Panc1 (cell line): ENCODE data around the gene WDFY3.

Experiments
- POLR2AphosphoS5 ChIP-seq: IDR thresholded peaks from 2 replicates; pipeline ENCODE4 v1.6.1; 2012; ENCODE audit warnings: mild to moderate bottlenecking, low read depth, low read length, moderate library complexity
- SIN3A ChIP-seq: IDR thresholded peaks from 2 replicates; pipeline ENCODE4 v1.6.1; 2012; ENCODE audit warnings: low read depth, mild to moderate bottlenecking, low read length, moderate library complexity, borderline replicate concordance; ENCODE audit not compliant: insufficient read depth
- TCF7L2 ChIP-seq: IDR thresholded peaks from 2 replicates; pipeline ENCODE4 v1.6.1; 2011; ENCODE audit warnings: mild to moderate bottlenecking, low read depth, low read length, inconsistent platforms
- TF ChIP-seq, protein P1 (sequence below): fragments of 450-650 bp; IDR thresholded peaks from 2 replicates; pipeline ENCODE4 v1.5.1; 2017; ENCODE audit warnings: mild to moderate bottlenecking
- TF ChIP-seq, protein P2 (sequence below), 2 experiments: IDR thresholded peaks; 2 replicates each; pipeline ENCODE4 v1.6.1; 2011 to 2012; ENCODE audit warnings: low read depth in 2 of 2, control low read depth in 1 of 2, low read length in 1 of 2, mild to moderate bottlenecking in 1 of 2, moderate library complexity in 1 of 2; ENCODE audit not compliant: insufficient read depth in 1 of 2

- TF ChIP-seq, protein P1, sequence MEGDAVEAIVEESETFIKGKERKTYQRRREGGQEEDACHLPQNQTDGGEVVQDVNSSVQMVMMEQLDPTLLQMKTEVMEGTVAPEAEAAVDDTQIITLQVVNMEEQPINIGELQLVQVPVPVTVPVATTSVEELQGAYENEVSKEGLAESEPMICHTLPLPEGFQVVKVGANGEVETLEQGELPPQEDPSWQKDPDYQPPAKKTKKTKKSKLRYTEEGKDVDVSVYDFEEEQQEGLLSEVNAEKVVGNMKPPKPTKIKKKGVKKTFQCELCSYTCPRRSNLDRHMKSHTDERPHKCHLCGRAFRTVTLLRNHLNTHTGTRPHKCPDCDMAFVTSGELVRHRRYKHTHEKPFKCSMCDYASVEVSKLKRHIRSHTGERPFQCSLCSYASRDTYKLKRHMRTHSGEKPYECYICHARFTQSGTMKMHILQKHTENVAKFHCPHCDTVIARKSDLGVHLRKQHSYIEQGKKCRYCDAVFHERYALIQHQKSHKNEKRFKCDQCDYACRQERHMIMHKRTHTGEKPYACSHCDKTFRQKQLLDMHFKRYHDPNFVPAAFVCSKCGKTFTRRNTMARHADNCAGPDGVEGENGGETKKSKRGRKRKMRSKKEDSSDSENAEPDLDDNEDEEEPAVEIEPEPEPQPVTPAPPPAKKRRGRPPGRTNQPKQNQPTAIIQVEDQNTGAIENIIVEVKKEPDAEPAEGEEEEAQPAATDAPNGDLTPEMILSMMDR: no peak
- TF ChIP-seq POLR2AphosphoS5: no peak
- TF ChIP-seq, protein P2, sequence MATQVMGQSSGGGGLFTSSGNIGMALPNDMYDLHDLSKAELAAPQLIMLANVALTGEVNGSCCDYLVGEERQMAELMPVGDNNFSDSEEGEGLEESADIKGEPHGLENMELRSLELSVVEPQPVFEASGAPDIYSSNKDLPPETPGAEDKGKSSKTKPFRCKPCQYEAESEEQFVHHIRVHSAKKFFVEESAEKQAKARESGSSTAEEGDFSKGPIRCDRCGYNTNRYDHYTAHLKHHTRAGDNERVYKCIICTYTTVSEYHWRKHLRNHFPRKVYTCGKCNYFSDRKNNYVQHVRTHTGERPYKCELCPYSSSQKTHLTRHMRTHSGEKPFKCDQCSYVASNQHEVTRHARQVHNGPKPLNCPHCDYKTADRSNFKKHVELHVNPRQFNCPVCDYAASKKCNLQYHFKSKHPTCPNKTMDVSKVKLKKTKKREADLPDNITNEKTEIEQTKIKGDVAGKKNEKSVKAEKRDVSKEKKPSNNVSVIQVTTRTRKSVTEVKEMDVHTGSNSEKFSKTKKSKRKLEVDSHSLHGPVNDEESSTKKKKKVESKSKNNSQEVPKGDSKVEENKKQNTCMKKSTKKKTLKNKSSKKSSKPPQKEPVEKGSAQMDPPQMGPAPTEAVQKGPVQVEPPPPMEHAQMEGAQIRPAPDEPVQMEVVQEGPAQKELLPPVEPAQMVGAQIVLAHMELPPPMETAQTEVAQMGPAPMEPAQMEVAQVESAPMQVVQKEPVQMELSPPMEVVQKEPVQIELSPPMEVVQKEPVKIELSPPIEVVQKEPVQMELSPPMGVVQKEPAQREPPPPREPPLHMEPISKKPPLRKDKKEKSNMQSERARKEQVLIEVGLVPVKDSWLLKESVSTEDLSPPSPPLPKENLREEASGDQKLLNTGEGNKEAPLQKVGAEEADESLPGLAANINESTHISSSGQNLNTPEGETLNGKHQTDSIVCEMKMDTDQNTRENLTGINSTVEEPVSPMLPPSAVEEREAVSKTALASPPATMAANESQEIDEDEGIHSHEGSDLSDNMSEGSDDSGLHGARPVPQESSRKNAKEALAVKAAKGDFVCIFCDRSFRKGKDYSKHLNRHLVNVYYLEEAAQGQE (IDR thresholded peaks at IDR 0.05; ENCODE audit: insufficient read depth in 1 of 2, low read depth in 2 of 2, low read length in 1 of 2): no peak
- no peak for TF ChIP-seq SIN3A
- no peak for TF ChIP-seq TCF7L2
Observed at GRCh38 chr4:84634961-84635360, 331.5 kb downstream of the WDFY3 start.
